ENCODE measurements around the gene DNMT1.
"Not testable (repeated sequence)": the region's sequence is repeated elsewhere in the genome, so short reads cannot be mapped to it uniquely, and the experiment has no call there.

Gene DNMT1

DNA sequence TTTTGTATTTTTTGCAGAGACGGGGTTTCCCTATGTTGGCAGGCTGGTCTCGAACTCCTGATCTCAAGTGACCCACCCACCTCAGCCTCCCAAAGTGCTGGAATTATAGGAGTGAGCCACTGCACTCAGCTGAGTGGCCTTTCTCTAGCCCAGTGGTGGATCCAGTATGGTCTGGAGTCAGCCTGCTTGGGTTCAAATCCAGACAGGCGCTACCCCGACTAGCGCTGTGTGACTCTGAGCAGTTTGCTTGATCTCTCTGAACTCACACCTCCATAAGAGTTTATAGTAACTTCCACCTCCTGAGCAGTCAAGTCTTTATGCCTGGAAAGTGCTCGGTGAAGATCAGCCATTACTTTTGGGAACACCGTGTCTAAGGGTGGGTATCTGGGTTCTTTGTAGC, 25.9 kb upstream of the DNMT1 start:
- DNase-seq = no peak

DNA sequence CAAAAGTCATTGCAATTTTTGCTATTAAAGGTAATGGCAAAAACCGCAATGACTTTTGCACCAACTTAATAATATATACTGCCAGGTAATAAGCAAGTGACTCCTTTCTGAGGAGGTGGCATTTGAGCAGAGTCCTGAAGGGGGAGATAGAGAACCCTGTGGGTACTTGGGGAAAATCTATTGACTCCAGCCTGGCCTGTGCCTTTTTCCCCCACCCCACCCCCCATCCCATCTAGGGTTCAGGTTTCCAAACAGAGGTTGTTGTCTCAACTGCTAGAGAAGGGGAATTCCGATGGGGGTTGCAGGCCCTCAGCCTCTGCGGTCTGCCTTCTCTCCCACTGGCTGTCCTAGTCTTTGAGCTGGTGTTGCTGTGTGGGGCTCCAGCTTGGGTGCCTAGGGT, 24.9 kb upstream of the DNMT1 start:
- peak; percentile 40 to 68 (median 62) for DNase-seq

DNA sequence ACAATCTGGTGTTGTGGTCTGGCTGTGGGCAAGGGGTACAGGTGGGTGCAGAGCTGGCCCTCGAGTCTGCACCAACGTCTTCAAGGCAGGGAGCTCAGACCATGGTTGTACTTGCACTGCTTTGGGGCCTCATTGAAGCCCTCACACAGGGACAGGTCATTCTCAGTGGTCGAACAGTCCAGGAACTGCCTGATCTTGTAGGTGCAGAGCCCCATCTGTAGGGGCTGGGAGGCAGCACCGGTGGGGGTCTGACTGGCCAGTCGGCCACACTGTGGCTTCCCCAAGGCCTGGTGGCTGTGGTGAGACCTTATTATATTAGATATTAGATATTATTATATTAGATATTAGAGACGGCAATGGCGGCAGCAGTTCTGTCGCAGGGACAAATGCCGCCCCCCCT, 22.3 kb upstream of the DNMT1 start:
- no peak for DNase-seq

DNA sequence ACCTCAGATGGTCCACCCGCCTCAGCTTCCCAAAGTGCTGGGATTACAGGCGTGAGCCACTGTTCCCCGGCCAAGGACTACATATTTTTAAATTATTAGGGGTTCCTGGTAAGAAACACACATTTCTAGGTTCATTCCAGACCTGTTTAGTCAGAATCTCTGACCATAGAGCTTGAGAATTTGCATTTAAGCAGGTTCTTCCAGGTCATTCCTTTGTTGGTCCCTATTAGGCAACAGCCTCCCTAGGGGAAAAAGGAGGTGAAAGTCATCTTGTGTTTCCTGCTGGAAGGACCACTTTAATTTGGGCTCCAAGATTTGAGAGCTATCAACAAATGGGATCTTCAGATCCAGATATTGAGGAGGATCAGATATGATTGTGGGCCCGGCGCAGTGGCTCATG, 20.0 kb upstream of the DNMT1 start:
- no peak for DNase-seq

DNA sequence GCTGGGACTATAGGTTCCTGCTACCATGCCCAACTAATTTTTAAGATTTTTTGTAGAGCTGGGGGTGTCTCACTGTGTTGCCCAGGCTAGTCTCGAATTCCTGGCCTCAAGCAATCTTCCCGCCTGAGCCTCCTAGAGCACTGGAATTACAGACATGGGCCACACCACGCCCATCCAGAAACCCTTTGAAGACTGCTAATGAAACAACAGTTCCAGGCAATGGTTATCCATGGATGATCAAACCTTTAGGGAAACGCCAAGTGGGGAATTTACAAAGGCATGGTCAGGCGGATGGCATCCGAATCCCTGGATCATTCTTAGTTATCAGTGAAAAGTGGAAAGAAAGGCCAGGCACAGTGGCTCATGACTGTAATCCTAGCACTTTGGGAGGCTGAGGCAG, 16.9 kb upstream of the DNMT1 start:
- DNase-seq = no peak

DNA sequence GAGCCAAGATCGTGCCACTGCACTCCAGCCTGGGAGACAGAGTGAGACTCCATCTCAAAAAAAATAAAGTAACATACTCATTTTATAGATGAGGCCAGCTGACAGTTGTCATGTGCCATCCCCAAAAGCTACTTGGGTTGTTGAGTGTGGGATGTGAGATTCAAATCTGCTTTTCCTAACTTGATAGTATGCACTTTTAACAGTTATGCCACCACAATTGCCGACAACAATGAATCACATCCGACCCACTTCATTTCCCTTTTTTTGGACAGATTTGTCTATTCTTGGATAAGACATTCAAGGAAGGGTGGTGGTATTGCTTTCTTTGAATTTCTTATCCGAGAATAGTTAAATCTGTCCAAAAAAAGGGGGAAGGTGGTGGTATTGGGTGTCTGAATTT, 16.3 kb upstream of the DNMT1 start:
- peak; percentile 75 to 94 (median 88) for DNase-seq

DNA sequence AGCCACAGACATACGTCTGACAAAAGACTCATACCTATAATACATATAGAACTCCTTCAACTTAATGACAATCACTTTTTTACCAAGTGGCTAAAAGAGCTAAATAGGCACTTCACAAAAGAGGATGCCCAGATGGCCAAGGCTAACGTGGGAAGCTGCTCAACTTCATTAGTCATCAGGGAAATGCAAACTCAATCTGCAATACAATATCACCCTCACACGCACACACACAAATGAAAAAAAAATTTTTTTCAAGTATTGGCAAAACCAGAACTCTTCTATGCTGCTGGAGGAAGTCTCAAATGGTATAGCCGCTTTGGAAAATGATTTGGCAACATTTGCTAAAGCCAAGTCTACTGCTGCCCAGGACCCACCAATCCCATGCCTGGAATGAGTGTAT, 14.6 kb upstream of the DNMT1 start:
- peak; percentile 88 to 98 (median 94) for DNase-seq

DNA sequence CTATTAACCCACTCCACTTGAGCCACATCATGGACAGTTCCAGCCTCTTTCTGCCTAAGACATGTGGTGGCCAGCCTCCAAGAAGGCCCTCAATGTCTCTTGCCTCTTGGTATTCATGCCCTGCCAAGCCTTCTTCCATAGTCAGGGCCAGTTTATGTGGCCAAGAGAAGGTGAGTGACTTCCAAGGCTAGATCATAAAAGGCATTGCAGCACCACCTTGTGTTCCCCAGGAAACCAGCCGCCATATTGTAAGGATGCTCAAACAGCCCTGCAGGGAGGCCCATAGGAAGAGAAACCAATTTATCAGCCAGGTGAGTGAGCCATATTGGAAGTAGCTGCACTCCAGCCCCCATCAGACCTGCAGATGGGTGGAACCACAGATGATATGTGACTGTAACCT, 12.3 kb upstream of the DNMT1 start:
- DNase-seq = no peak

DNA sequence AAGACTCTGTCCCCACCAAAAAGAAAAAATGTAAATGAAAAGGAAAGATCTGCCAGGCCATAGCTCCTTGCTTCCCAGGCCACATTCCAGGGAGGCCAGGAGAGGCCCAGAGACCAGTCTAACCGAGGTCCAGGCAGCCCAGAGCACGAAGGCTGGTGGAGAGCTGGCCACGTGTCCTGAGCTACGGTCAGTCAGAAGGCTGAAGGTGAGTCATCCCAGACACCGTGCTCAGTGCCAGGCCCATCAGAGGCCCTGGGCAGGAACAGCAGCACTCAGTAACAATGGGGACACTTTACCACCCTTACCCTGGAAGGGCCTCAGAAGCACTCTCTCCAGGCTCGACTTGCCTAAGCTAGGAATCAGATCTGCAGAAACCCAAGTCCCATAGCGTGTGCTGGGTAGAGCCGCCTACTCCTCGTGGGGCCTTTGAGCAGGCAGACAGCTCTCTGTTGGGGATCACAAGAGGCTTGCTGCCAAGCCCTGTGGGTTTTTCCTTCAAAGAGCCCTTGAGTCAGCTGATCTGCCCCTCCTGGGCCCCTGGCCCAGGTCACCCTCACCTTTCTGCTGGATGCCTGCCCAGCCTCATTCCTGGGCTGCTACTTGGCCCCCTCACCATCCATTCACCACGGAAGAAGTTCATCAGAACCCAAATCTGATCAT, 11.6 kb upstream of the DNMT1 start:
- DNase-seq = peak; percentile 35 to 74 (median 61)

DNA sequence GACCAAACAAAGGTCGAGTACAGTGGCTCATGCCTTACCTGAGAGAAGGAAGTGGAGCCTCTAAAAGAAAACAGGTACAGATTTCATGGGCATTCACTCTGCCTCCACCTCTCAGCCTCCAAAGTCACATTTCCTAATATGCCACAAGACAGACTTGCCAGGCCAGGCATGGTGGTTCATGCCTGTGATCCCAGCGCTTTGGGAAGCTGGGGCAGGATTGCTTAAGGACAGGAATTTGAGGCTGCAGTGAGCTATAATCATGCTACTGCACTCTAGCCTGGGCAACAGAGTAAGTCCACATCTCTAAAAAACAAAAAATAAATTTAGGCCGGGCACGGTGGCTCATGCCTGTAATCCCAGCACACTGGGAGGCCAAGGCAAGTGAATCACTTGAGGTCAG, 10.9 kb upstream of the DNMT1 start:
- peak in 1 of 4 experiments; percentile 31 for DNase-seq

DNA sequence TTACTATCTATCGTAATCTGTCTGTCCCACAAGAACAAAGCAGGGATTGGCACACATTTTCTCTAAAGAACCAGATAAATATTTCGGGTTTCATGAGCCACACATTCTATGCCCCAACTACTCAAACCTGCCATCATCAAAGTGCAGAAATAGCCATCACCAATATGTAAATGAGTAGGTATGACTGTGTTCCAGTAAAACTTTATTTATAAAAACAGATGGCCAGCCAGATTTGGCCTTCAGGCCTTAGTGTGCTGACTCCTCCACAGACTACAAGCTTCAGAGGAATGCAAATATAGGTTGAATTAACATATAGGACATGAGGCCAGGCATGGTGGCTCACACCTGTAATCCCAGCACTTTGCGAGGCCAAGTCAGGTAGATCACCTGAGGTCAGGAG, 8.9 kb upstream of the DNMT1 start:
- no peak for DNase-seq

DNA sequence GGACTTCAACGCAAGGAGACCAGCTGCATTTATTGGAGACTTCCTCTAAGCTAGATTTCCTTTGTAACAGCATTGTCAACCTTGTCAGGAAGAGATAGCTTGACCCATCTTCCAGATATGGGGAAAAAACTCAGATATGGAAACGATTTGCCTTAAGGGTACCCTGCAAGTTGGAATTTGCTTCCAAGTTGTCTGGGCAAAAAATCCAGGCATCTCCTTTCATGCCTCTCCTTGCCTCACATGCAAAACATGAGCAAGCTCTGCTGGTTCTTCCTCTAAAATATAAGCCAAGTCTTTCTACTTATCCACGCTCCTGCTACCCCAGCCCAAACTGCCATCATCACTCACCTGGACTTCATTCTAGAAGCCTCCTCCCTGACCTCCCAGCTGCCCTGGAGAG, 6.4 kb upstream of the DNMT1 start:
- no peak for DNase-seq

DNA sequence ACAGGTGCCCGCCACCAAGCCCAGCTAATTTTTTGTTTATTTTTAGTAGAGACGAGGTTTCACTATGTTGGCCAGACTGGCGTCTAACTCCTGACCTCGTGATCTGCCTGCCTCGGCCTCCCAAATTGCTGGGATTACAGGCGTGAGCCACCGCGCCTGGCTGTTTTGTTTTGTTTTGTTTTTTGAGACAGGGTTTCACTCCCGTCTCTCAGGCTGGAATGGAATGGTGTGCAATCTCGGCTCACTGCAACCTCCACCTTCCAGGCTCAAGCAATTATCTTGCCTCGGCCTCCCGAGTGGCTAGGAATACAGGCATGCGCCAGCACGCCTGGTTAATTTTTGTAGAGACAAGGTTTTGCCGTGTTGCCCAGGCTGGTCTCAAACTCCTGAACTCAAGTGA, 5.3 kb upstream of the DNMT1 start:
- DNase-seq = not testable (repeated sequence)

DNA sequence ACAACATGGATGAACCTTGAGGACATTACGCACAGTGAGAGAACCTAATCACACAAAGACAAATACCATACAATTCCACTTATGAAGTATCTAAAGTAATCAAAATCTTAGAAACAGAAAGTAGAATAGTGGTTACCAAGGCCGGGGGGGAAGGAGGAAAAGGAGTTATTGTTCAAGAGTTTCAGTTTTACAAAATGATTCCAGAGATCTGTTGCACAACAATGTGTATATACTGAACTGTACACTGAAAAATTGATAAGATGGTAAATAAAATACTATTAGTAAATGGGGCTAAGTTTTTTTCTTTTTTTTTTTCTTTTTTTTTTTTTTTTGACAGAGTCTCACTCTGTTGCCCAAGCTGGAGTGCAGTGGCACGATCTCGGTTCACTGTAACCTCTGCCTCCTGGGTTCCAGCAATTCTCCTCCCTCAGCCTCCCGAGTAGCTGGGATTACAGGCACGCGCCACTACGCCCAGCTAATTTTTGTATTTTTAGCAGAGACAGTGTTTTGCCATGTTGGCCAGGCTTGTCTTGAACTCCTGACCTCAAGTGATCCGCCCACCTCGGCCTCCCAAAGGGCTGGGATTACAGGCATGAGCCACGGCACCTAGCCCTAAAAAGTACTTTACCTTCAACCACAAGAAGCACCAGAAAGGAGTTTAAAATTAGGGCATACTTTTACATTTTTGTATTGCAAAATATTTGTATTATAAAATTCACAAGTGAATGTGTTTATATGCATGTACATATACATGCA, 4.3 kb upstream of the DNMT1 start:
- DNase-seq = peak; percentile 37 to 76 (median 56)

DNA sequence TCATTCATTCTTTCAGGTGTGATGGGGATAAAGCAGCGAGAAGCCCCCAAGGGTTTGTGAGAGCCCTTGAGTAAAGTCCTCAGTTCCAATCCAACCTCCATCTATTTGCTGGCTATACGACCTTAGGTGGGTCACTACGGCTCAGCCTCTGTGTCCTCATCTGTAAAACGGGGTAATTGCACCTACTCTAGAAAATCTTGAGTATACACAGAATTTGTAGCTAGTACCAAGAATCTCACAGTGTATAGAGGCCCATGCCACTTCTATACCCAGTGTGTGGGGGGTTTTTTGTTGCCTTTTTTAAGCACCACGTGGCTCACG, 406 bp upstream of the DNMT1 start:
- no peak for DNase-seq

DNA sequence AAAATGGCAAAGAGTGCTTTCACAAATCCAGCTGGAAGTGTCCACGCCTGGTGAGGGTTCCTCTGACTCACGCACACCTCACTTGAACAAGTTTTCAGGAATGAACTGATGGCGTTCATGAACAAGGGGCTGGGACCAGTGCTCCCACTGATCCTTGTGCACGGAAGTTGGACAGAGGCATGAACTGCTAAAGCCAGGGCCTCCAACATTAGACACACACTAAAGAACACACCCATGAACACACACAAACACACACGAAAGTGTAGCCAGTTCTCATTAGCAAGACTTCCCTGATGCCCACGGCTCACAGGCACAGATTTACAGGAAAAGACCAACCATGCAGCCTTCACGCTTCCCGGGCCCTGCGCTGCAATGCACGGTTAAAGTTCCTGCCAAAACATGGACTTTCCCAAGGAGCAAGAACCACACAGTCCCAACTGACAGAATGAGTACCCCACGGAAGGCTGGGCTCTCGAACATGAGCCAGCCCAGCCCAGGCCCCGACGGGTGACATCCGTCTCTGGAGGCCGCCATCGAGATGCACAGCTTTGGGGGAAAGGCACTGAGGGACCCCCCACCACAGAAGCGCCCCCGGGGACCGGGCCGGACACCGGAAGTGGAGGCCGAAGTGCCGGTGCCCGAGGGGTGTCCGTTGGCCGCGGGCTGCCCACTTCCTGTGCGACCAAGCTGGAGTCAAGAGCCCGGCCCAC, 808 bp downstream of the DNMT1 start:
- DNase-seq = peak in 3 of 4 experiments; percentile 13 to 26 (median 23)

DNA sequence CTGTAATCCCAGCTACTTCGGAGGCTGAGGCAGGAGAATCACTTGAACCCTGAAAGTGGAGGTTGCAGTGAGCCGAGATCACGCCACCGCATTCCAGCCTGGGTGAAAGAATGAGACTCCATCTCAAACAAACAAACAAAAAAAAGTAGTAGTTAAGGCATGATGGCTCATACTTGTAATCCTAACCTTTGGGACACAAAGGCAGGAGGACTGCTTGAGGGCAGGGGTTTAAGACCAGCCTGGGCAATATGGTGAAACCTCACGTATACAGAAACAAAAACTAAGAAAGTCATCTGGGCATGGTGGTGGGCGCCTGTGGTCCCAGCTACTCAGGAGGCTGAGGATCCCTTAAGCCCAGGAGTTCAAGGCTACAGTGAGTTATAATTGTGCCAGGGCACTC, 1.8 kb downstream of the DNMT1 start:
- no peak for DNase-seq

DNA sequence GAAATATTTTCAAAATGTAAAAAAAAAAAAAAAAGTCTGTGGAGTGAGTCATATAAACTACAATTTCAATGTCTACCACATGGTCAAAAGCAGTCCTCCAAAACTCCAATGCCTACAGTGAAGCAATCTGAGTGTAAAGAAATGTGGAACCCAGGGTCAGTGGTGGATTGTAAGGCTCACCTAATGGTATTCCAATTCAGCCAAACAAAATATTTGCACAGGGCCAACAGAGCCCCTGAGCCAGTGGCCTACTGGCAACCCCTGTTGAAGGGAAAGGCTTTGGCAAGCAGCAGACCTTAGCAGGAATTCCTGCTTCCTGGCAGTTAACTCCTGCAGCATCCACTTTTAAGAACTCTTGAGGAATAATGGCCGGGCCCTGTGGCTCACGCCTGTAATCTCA, 3.4 kb downstream of the DNMT1 start:
- DNase-seq = no peak

DNA sequence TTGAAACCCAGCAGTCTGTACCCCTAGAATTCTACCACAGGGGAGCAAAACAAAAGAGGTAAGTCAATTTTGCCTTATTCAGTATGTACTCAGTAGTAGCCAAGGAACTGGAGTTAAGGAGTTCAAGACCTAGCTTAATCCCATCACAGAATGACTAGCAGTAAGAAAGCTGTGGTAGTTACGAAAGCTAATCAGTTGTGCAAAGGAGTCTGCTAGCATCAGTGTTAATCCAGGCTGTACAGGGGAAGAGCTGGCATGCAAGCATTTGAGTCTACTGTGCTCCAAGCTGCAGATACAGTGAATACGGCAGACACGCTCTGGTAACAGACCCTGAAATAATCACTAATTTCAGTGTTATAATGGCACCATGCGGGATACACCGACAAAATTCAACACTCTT, 4.7 kb downstream of the DNMT1 start:
- no peak for DNase-seq

DNA sequence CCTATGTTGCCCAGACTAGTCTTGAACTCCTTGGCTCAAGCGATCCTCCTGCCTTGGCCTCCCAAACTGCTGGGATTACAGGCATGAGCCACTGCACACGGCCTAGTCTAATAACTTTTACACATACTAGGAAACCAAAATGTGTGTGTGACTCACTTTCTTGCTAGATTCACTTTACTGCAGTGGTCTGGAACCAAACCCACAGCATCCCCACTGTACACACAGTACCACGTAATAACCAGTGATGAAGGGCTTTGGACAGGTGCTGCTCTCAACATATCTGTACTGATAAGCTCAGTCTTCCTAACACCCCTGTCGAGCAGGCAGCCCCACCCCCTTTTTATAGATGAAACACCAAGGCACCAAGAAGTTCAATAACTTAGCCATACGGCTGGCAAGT, 5.1 kb downstream of the DNMT1 start:
- no peak for DNase-seq

DNA sequence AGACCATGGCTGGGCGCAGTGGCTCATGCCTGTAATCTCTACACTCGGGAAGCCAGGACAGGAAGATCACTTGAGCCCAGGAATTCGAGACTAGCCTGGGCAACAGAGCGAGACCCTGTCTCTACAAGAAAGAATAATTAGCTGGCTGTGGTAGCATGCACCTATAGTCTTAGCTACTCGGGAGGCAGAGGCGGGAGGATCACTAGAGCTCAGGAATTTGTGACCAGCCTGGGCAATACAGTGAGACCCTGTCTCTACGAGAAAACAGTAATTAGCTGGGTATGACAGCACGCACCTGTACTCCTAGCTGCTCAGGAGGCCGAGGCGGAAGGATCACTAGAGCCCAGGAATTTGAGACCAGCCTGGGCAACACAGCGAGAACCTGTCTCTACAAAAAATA, 7.4 kb downstream of the DNMT1 start:
- DNase-seq = no peak

DNA sequence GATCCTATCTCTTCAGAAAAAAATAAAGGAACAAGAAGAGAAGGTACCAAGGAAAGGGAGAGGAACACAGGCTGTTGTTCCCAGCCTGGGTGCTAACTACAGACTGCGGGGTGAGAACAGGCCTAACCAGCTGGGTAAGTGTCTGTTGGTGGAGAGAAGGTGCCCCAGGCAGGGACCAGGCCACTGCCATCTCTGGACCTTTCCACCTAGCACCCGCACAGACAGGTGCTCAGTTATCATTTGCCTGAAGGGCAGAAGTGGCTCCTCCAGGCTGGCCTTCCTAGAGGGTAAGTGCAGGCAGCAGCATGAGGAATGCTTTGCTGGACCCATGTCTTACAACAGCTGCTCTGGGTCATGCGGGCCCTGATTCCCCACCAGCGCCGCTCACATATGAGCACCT, 10.1 kb downstream of the DNMT1 start:
- DNase-seq = no peak

DNA sequence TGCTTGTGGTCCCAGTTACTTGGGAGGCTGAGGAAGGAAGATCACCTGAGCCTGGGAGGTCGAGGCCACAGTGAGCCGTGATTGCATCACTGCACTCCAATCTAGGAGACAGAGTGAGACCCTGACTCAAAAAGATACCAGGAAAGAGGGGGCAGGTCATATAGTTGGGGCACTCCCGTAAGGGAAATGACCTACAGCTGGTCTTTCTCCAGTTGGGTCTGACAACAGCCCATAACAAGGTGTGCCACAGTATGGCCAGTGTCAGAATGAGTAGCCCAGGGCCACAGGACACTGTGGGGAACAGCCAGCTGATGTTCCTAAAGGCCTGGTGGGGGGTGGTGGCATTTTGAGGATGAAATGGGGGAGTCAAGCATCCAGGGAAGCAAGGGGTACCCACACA, 10.8 kb downstream of the DNMT1 start:
- DNase-seq = no peak

DNA sequence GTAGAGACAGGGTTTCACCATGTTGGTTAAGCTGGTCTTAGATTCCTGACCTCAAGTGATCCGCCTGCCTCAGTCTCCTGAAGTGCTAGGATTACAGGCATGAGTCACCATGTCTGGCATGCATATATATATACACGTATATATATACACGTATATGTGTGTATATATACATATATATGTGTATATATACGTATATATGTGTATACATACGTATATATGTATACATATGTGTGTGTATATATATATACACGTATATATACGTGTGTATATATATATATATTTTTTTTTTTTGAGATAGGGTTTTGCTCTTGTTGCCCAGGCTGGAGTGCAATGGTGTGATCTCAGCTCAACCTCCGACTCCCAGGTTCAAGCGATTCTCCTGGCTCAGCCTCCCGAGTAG, 11.9 kb downstream of the DNMT1 start:
- DNase-seq = no peak

All from suppressor macrophage (primary cell).